GM18519 (cell line): ENCODE results near the gene CIAO2B.

Source experiments
- ATAC-seq: cut with Tn5 transposase; IDR thresholded peaks from one replicate; pipeline ENCODE4 v1.9.1; 2021; ENCODE audit warnings: mild to moderate bottlenecking, moderate library complexity; ENCODE audit not compliant: unreplicated experiment, low FRiP score

The CIAO2B gene

DNA sequence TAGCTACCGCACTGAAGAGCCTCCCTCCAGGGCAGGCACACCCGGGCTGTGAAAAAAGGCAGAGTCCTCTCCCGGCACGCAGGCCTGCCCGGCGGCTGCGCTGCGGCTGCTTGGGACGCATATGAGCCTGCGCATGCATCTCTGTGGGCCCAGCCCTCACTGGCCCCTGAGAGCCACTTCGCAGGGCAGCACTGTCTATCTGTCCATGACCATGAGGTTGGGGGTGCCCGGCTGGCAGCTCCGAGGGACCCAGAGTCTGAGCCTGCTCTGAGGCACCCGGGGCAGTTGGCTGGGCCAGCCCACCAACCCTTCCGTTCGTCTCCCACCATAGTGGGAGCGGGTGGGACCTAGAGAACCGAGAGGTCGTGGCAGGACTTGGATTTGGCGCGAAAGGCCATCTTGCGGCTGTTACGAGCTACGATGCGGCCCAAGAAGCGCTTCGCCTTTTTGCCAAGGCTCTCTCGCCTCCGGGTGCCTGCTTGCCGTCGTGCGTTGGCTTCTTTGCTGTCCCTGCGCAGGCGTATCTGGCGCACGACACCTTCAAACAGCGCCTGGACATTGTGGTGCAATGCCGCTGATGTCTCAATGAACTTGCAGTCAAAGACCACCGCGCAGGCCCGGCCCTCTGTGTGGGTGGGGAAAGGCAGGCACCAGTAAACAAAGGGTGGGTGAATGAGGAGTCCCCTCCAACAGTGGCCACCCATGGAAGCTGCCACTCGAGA is 12.3 kb downstream of the CIAO2B start:
- ATAC-seq: no peak

- no peak for ATAC-seq
Observed at GRCh38 chr16:66920924-66921680, 13.1 kb downstream of the CIAO2B start.

- ATAC-seq: no peak
Observed at GRCh38 chr16:66920299-66920590, 14.0 kb downstream of the CIAO2B start.

- ATAC-seq: no peak
Observed at GRCh38 chr16:66919569-66920298, 14.5 kb downstream of the CIAO2B start.

DNA sequence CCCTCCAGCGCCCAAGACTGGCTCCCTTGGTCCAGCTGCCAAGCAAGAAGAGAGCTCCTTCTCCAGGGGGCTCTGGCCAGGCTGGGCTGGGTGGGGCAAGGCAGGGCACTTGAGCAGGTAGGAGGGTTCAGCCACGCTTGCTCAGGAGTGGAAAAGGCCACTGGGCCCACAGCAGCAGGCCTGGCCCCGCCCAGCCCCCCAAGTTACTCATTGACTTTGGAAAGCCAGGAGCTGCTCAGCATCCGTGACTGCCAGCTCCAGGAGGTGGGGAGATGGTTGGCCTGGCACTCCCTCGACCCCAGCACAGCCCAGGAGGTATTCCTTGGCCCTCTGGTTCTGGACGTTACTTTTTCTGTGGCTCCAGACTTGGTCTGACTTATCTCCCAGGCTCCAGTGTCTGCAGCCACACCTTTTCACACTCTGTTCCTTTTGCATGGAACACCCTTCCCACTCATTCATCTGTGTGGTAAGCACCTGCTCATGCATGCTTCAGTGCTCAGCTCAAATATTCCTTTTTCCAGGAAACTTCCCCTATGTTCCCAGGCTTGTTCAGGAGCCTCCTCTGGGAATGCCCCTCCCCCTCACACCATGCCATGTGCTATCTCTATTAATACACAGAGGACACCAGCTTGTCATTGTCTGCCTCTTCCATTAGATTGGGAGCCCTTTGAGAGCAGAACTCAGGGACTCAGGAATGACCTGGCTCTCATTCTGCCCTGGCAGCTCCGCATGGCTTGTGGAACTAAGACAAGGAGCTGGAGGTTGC is 15.2 kb downstream of the CIAO2B start, which contains the start of gene CDH16:
TSS of gene CDH16 (minus strand) at position 83 of the 766 bp plus-strand sequence. CDS start 820 bp downstream, outside the sequence.
- ATAC-seq: no peak

GRCh38 chr16:66918355-66918754 is 15.8 kb downstream of the CIAO2B start:
- no peak for ATAC-seq

DNA sequence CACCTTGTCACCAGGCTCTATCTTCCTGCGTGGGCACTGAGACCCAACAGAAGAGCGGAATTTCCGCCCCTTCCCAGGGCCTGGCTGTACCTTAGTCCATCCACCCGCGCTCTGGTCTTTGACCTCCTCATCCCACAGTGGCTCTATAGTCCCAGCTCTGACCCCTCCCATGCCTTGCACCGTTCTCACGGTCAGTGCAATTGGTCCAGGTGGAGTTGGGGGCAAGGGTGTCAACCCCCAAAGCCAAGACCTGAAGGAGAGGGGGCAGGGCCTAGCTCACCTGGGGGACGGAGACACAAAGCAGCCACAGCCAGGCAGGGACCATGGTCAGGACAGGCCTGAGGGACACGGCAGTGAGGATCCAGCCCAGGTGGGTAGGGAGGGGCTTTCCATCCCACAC is 16.5 kb downstream of the CIAO2B start:
- ATAC-seq: no peak

DNA sequence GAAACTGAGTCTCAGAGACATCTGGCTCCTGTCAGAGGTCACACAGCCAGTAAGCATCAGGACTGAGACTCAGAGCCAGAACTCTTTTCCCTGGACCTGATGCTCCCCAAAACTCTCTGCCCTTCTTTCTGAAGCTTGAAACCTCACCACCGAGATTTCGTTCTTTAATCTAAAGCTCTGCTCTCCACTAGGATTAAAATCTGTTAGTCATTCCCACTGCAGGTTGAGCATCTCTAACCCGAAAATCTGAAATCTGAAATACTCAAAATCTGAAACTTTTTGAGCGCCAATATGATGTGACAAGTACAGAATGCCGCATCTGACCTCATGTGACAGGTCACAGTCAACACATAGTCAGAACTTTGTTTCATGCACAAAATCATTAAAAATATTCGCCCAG is 17.7 kb downstream of the CIAO2B start:
- ATAC-seq: no peak

DNA sequence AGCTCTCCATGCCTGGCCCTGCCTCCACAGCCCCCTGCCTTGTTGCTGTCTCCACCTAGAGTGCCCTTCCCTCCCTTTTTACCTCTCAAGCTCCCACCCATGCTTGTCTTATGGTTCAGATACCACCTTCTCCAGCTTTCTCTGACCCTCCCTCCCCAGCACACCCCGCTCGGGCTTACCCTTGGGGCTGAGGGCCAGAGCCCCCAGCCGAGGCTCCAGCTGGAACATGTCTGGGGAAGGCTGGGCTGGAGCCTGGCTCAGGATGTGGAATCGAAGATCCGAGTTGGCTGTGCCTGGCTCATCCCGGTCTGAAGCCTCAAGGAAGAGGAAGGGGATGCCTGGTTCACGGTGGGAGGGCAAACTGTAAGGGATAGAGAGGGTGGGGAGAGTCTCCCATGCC is 19.2 kb downstream of the CIAO2B start:
- no peak for ATAC-seq

DNA sequence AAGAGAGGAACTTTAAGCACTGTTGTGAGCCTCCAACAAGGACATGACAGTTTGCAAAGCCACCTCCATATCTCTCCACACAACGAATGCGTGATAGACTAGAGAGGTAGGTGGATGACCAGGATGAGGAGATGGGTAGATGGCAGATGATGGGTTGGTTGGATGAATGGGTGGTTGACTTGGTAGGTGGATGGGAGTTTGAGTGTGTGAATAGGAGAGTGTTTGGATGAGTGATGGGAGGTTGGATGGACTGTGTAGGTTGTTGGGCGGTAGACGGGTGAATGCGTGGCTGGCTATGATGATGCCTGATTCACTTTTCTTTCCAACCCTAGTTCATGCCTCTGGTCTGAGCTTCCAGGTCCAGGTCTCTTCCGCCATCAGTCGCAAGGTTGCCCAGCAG is 19.7 kb downstream of the CIAO2B start:
- ATAC-seq: no peak

- no peak for ATAC-seq
Observed at GRCh38 chr16:66913711-66914110, 20.5 kb downstream of the CIAO2B start.

DNA sequence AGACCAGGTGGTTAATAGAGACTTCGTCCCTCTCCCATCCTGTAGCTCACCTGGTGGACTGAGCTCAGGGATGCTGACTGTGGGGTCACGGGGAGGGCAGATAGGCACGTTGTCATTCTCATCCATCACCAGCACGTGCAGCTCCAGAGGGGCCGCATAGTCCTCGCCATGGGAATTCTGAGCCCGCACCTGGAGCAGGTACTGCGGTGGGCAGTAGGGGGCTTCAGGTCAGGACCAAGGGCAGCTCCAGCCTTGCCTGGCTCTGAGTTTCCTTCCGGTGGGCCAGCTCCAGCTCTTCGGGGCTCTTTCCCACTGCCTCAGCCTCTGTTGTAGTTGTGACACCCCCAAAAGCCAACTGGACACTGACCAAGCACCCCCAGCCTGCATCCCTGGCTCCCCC is 21.1 kb downstream of the CIAO2B start:
- ATAC-seq: no peak

DNA sequence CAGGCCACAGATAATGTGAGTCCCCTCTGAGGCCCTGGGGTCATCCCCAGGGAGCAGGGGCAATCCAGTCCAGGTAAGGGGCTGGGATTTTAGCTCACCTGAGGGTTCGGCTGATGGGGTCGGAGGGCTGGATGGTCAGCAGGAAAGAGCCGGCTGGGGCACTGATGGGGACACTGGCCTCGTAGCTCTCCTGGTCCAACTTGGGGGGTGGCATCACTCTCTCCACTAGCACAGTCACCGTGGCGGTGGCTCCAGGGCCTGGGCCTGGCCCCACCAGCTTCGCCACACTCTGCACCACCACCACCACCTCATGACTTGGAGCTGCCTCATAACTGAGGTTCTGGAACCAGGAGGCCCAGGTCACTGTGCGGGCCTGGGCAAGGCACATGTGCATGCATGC is 22.4 kb downstream of the CIAO2B start:
- ATAC-seq: no peak

- no peak for ATAC-seq
Observed at GRCh38 chr16:66911112-66911511, 23.1 kb downstream of the CIAO2B start.

DNA sequence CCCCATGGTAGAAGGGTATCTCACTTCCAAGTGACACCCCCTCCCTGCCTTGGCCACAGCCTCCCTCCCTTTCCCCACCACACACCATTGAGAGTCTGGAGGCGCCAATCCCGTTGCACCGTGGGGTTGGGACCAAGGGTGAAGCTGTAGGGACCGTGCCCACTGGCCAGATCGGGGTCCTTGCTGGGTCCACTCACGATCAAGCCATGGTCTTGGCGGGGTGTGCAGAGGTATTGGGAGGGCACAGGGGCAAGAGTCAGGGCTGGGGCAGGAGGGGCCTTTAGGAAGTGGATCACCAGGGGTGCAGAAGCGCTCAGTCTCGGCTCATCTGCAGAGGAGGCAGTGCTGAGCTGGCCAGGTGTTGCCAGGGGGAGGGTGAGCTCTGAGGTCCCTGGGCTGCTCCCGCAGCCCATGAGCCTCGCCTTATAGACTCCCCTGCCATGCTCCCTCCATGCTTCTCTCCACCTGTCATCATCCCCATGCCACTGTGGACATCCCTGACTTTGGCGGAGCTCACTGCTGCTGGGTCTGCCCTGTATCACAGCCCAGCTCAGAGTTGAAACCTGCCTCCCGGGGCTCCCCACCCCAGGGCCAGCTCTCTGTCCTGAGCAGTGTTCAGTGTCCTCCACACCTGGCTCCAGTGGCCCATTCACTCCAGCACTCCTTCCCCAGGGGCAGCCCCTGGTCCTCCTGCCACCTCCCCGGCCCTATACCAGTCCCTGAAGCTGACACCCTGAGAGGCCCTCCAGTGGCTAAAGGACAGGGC is 23.8 kb downstream of the CIAO2B start:
- ATAC-seq: no peak

GRCh38 chr16:66908762-66909559 is 25.2 kb downstream of the CIAO2B start:
- no peak for ATAC-seq

DNA sequence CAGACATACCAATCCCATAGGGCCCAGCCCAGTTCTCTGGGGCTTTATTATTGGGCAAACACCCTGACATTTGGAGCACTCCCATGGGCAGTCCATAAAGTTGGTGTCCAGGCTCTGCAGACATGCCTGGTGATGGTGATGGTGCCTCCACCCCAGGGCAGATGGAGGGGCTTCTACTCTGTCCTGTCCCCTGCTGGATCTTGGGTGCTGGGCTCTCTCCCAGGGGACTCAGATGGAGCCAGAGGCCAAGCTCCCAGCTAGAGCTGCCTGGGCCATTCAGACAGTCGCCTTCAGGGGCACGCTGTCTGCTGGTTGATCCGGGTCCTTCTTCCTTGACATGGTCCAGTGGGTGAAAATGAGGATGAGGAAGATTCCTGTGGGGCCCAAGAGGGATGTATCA is 26.1 kb downstream of the CIAO2B start:
- no peak for ATAC-seq

GRCh38 chr16:66906916-66907836 is 27.0 kb downstream of the CIAO2B start:
- no peak for ATAC-seq
